Brain microvascular endothelial cell (primary cell): Measurements from ENCODE around the gene NR4A1.

Experiments
- DNase-seq: peaks from one replicate; pipeline ENCODE4 v3.0.0-alpha.2; 2020
- H3K27ac ChIP-seq: fragments of 250-450 bp; sonication (Bioruptor Pico); 2 replicates; pipeline ENCODE4 v1.5.1; 2020; ENCODE audit warnings: mild to moderate bottlenecking, moderate library complexity
- H3K27me3 ChIP-seq: fragments of 250-450 bp; sonication (Bioruptor Pico); replicated peaks from 2 replicates; pipeline ENCODE4 v1.5.1; 2020; ENCODE audit warnings: mild to moderate bottlenecking
- H3K36me3 ChIP-seq: fragments of 250-450 bp; sonication (Bioruptor Pico); replicated peaks from 2 replicates; pipeline ENCODE4 v1.5.1; 2020; ENCODE audit warnings: mild to moderate bottlenecking
- H3K4me3 ChIP-seq: 2 replicates; pipeline ENCODE4 v1.5.1; 2011; ENCODE audit warnings: low read depth, mild to moderate bottlenecking, control low read depth, low read length, moderate library complexity
- in situ Hi-C: cut with HindIII; loops from 2 replicates; pipeline ENCODE4 v1.10.0; 2017; ENCODE audit warnings: low sequenced_read_pairs, low pct_ligation_motif_present
- TF ChIP-seq, protein P1 (sequence below): IDR thresholded peaks from 2 replicates; pipeline ENCODE4 v1.5.1; 2011; ENCODE audit warnings: low read depth, mild to moderate bottlenecking, moderate library complexity, low read length, control low read depth, inconsistent platforms; ENCODE audit errors: missing control alignments

Gene NR4A1

DNA sequence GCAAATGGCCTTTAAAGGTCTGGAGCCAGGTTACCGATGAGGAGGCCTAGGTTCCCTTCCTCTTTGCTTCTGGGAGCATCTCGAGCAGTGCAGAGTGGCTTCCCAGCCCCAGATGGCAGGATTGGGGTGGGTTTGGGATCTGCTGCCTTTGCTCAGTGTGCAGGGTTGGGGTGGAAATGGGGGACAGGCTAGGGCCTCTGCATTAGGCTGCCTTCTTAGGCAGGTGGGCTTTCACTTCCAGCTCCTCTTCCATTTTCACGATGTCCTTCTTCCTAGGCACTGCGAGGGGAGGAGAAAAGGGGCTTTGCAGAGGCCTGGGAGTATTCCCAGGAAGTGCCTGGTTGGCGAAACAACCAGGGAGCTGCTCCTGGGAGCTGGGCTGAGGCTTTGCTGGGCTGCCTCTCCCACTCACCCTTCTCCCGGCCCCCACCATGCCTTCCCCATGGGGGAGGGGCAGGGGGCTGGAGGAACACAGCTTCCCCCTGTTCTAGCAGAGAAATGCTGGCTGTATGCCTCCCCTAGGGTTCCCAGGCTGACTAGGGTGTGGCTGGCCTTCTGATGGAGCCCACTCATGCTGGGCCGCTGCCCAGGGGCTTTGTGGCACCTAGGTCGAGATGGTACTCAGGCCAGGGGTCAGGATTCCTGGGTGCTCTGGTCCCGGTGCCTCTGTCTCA, 2.4 kb downstream of the NR4A1 start:
- Histone ChIP-seq H3K4me3 (no peak overlapping the region), H3K27ac (no peak overlapping the region), H3K27me3 (no peaks in the 10 kb centered on the region), H3K36me3 (no peaks in the 10 kb centered on the region)
- TF ChIP-seq, protein P1, sequence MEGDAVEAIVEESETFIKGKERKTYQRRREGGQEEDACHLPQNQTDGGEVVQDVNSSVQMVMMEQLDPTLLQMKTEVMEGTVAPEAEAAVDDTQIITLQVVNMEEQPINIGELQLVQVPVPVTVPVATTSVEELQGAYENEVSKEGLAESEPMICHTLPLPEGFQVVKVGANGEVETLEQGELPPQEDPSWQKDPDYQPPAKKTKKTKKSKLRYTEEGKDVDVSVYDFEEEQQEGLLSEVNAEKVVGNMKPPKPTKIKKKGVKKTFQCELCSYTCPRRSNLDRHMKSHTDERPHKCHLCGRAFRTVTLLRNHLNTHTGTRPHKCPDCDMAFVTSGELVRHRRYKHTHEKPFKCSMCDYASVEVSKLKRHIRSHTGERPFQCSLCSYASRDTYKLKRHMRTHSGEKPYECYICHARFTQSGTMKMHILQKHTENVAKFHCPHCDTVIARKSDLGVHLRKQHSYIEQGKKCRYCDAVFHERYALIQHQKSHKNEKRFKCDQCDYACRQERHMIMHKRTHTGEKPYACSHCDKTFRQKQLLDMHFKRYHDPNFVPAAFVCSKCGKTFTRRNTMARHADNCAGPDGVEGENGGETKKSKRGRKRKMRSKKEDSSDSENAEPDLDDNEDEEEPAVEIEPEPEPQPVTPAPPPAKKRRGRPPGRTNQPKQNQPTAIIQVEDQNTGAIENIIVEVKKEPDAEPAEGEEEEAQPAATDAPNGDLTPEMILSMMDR: no peak
- in situ Hi-C loops: no loop called here
- DNase-seq: no peak

DNA sequence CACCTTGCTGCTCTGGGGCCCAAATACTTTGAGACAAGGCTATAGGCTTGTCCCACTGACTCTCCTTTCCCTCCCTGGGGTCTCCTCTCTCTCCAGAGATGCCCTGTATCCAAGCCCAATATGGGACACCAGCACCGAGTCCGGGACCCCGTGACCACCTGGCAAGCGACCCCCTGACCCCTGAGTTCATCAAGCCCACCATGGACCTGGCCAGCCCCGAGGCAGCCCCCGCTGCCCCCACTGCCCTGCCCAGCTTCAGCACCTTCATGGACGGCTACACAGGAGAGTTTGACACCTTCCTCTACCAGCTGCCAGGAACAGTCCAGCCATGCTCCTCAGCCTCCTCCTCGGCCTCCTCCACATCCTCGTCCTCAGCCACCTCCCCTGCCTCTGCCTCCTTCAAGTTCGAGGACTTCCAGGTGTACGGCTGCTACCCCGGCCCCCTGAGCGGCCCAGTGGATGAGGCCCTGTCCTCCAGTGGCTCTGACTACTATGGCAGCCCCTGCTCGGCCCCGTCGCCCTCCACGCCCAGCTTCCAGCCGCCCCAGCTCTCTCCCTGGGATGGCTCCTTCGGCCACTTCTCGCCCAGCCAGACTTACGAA, 3.1 kb downstream of the NR4A1 start:
- H3K27me3 ChIP-seq: no peaks in the 10 kb centered on the region
- no peak for DNase-seq
- H3K36me3 ChIP-seq: no peaks in the 10 kb centered on the region
- in situ Hi-C loops: no loop called here
- H3K4me3 ChIP-seq: no peak overlapping the region
- no peak overlapping the region for H3K27ac ChIP-seq
- TF ChIP-seq, protein P1: no peak

DNA sequence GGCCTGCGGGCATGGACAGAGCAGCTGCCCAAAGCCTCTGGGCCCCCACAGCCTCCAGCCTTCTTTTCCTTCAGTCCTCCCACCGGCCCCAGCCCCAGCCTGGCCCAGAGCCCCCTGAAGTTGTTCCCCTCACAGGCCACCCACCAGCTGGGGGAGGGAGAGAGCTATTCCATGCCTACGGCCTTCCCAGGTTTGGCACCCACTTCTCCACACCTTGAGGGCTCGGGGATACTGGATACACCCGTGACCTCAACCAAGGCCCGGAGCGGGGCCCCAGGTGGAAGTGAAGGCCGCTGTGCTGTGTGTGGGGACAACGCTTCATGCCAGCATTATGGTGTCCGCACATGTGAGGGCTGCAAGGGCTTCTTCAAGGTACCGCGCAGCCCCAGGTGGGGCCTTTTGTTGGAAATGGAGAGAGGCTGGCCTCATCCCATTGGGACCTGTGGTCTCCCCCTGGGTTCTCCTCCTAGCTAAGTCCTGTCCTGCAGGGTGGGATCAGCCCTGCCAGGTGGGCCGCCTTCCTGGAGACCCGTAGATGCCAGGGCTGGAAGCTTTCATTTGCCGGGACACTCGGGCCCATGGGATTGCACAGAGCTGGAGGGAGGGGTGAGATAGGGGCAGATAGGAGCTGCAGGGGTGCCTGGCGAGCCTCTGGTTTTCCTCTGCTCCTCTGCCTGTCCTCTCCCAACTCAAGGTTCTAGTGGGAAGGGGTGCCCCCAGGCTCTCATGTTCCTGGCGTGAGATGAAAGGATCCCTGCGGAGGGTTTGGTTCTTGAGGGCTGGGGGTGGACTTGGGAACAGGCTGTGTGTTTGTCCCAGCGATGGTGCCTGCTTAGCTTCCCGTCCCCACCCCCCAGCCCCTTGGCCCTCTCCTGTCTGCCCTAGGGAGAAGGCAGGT, 3.8 kb downstream of the NR4A1 start:
- TF ChIP-seq, protein P1: no peak
- Histone ChIP-seq H3K4me3 (no peak overlapping the region), H3K36me3 (no peaks in the 10 kb centered on the region), H3K27me3 (no peaks in the 10 kb centered on the region), H3K27ac (no peak overlapping the region)
- no peak for DNase-seq
- in situ Hi-C loops: no loop called here

DNA sequence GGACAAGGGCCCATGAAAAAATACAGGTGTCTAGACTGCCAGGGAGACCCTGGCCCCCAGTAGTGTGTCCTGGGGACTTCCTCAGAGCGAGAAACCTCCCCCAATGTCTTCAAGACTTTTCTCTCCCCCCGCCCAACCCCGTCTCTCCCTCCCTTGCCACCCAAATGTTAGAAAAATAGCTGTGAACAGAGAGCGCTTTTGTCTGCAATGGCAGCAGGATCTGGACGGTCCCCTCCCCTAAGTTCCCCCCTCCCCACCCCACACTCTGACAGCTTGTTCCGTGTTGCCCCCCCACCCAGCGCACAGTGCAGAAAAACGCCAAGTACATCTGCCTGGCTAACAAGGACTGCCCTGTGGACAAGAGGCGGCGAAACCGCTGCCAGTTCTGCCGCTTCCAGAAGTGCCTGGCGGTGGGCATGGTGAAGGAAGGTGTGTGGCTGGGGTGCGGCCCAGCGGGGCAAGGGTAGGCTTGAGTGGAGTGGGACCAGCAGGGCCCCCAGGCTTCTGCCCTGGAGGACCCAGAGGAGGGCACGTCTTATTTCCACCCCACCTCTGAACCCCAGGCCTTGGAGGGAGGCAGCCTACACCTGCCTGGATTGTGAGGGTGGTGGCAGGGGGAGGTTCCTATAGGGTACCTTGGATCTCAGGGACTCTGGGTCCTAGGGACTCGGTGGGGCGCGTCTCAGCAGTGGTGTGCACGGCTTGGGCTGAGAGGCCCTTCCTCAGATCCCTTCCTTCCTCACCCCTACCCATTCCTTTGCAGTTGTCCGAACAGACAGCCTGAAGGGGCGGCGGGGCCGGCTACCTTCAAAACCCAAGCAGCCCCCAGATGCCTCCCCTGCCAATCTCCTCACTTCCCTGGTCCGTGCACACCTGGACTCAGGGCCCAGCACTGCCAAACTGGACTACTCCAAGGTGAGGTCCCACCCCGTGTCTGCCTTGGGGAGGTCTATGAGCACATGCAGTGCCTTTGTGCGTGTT, 4.8 kb downstream of the NR4A1 start:
- Histone ChIP-seq H3K36me3 (no peaks in the 10 kb centered on the region), H3K27me3 (no peaks in the 10 kb centered on the region), H3K4me3 (no peak overlapping the region), H3K27ac (no peak overlapping the region)
- TF ChIP-seq, protein P1: no peak
- in situ Hi-C loops: no loop called here
- no peak for DNase-seq
